ENCODE results near the gene NTN1. TPM values are rescaled to one million over a fixed set of nuclear protein-coding genes. Genes with fewer than 3 reads are reported as not detected.
"Not testable (repeated sequence)": the region's sequence is repeated elsewhere in the genome, so short reads cannot be mapped to it uniquely, and the experiment has no call there.

The NTN1 gene
- total RNA-seq, 1 experiment from 2014 or later = 14.5 TPM

DNA sequence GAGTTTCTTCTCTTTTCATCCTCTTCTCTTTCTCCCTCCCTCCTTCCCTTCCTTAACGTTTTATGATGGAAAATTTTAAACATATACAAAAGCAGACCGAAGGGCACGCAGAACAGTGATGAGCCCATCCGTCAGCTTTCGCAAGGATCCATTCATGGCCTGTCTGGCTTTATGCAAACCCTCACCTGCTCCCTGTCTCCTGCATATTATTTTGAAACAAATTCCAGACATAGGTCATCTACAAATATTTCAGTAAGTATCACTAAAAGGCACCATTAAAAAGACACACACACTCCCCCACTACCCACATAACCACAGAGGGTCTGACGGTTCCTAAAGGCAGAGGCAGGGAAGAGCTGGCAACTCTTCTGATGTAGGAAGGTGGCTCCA, 235.0 kb downstream of the NTN1 start:
- in situ Hi-C loops (cut with HindIII; ENCODE audit: low pct_unique_long_range_greater_than_20kb, low sequenced_read_pairs) = no loop called here
- intact Hi-C loops (cut with micrococcal nuclease; ENCODE audit: unreplicated experiment) = no loop called here
- Histone ChIP-seq H3K4me3 (ENCODE audit: low read depth in 2 of 2, low read length in 2 of 2) (no peak overlapping the region), H3K9me3 (ENCODE audit: control insufficient read depth, insufficient read depth, low read depth, low read length) (no peaks in the 10 kb centered on the region), H3K27me3 (ENCODE audit: control insufficient read depth, insufficient read depth, low read length) (no peaks in the 10 kb centered on the region), H3K4me1 (ENCODE audit: control insufficient read depth, insufficient read depth, low read length) (peaks cover 26% of the 10 kb centered on the region), H3K36me3 (ENCODE audit: control insufficient read depth, insufficient read depth, low read length) (no peaks in the 10 kb centered on the region), H3K27ac (ENCODE audit: low read length) (peak overlapping the region; percentile 65)
- ChIA-PET POLR2A (no interaction called here), CTCF (no interaction called here)
- ATAC-seq (no peak; the same call in 1 of the 2 replicates), DNase-seq (ENCODE audit: low read depth, low spot score) (no peak)
- TF ChIP-seq, protein P1, sequence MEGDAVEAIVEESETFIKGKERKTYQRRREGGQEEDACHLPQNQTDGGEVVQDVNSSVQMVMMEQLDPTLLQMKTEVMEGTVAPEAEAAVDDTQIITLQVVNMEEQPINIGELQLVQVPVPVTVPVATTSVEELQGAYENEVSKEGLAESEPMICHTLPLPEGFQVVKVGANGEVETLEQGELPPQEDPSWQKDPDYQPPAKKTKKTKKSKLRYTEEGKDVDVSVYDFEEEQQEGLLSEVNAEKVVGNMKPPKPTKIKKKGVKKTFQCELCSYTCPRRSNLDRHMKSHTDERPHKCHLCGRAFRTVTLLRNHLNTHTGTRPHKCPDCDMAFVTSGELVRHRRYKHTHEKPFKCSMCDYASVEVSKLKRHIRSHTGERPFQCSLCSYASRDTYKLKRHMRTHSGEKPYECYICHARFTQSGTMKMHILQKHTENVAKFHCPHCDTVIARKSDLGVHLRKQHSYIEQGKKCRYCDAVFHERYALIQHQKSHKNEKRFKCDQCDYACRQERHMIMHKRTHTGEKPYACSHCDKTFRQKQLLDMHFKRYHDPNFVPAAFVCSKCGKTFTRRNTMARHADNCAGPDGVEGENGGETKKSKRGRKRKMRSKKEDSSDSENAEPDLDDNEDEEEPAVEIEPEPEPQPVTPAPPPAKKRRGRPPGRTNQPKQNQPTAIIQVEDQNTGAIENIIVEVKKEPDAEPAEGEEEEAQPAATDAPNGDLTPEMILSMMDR (IDR thresholded peaks at IDR 0.05) = no peak
- TF ChIP-seq, protein P2, sequence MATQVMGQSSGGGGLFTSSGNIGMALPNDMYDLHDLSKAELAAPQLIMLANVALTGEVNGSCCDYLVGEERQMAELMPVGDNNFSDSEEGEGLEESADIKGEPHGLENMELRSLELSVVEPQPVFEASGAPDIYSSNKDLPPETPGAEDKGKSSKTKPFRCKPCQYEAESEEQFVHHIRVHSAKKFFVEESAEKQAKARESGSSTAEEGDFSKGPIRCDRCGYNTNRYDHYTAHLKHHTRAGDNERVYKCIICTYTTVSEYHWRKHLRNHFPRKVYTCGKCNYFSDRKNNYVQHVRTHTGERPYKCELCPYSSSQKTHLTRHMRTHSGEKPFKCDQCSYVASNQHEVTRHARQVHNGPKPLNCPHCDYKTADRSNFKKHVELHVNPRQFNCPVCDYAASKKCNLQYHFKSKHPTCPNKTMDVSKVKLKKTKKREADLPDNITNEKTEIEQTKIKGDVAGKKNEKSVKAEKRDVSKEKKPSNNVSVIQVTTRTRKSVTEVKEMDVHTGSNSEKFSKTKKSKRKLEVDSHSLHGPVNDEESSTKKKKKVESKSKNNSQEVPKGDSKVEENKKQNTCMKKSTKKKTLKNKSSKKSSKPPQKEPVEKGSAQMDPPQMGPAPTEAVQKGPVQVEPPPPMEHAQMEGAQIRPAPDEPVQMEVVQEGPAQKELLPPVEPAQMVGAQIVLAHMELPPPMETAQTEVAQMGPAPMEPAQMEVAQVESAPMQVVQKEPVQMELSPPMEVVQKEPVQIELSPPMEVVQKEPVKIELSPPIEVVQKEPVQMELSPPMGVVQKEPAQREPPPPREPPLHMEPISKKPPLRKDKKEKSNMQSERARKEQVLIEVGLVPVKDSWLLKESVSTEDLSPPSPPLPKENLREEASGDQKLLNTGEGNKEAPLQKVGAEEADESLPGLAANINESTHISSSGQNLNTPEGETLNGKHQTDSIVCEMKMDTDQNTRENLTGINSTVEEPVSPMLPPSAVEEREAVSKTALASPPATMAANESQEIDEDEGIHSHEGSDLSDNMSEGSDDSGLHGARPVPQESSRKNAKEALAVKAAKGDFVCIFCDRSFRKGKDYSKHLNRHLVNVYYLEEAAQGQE (IDR thresholded peaks at IDR 0.05; ENCODE audit: insufficient read depth in 1 of 2, low read depth in 2 of 2, low read length in 1 of 2) = no peak
- TF ChIP-seq TCF7L2 (IDR thresholded peaks at IDR 0.05; ENCODE audit: low read depth, low read length) = no peak
- TF ChIP-seq SIN3A (IDR thresholded peaks at IDR 0.05; ENCODE audit: borderline replicate concordance, insufficient read depth, low read depth, low read length) = no peak
- no peak for TF ChIP-seq POLR2AphosphoS5 (IDR thresholded peaks at IDR 0.05; ENCODE audit: low read depth, low read length)
- no TSS peak for BruUV-seq (replicated peaks)

DNA sequence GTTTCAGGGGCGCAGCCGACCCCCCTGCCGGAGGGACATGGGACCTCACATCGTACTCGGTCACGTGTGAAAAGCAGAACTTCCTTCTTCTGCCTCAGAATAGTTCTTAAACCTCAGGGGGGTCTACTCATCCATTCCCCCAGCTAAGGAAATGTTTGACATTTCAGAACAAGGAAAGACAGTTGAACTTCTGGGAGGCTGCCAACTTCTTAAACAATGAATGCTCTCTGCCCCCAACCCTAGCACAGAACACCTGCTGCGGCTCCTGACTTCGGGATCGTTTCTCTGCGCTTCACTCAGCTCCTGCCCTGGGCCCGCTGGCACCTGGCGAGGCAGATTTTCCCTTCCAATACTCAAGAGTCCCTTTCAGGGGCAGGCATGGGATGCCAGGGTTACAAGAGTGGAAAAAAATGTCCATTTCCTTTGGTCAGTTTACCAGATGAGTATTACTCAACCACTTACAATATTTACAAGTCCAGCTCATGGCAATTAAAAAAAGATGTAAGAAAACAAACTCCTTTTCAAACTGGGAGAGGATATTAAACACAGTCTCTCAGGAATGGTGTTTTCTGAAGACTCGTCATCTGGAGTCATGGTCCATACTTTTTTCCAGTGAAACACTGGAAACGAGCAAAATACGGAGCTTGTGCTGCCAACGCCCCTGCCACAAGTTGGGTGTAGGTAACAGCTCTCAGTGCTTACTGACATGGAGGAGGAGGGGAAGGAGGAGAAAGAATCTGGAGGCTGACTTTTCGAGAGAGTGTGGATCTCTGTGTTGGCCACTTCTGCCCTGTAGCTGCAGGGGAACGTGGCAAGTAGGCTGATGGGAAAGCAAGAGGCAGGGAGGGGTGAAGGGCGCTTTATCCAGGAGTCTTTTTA, 235.7 kb downstream of the NTN1 start:
- peak; percentile 77 for ATAC-seq
- Histone ChIP-seq H3K36me3 (ENCODE audit: control insufficient read depth, insufficient read depth, low read length) (no peaks in the 10 kb centered on the region), H3K27ac (ENCODE audit: low read length) (peak overlapping the region; percentile 65; the same call in 1 of the 2 replicates), H3K9me3 (ENCODE audit: control insufficient read depth, insufficient read depth, low read depth, low read length) (no peaks in the 10 kb centered on the region), H3K4me3 (ENCODE audit: low read depth in 2 of 2, low read length in 2 of 2) (no peak overlapping the region), H3K4me1 (ENCODE audit: control insufficient read depth, insufficient read depth, low read length) (peaks cover 26% of the 10 kb centered on the region), H3K27me3 (ENCODE audit: control insufficient read depth, insufficient read depth, low read length) (no peaks in the 10 kb centered on the region)
- BruUV-seq (replicated peaks) = no TSS peak
- DNase-seq (ENCODE audit: low read depth, low spot score) = peak; percentile 47
- intact Hi-C loops (cut with micrococcal nuclease; ENCODE audit: unreplicated experiment) = no loop called here
- ChIA-PET CTCF (no interaction called here), POLR2A (no interaction called here)
- in situ Hi-C loops (cut with HindIII; ENCODE audit: low pct_unique_long_range_greater_than_20kb, low sequenced_read_pairs) = no loop called here
- TF ChIP-seq, protein P2 (IDR thresholded peaks at IDR 0.05; ENCODE audit: insufficient read depth in 1 of 2, low read depth in 2 of 2, low read length in 1 of 2) = no peak
- TF ChIP-seq SIN3A (IDR thresholded peaks at IDR 0.05; ENCODE audit: borderline replicate concordance, insufficient read depth, low read depth, low read length) (no peak), POLR2AphosphoS5 (IDR thresholded peaks at IDR 0.05; ENCODE audit: low read depth, low read length) (no peak), TCF7L2 (IDR thresholded peaks at IDR 0.05; ENCODE audit: low read depth, low read length) (no peak)
- TF ChIP-seq, protein P1 (IDR thresholded peaks at IDR 0.05) = no peak

DNA sequence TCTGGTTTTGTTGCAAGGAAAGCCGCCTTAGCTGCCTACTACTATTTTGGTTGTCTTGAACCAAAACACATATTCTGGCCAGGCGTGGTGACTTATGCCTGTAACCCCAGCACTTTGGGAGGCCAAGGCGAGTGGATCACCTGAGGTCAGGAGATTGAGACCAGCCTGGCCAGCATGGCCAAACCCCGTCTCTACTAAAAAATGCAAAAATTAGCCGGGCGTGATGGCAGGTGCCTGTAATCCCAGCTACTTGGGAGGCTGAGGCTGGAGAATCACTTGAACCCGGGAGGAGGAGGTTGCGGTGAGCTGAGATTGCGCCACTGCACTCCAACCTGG, 236.3 kb downstream of the NTN1 start:
- H3K9me3 ChIP-seq (ENCODE audit: control insufficient read depth, insufficient read depth, low read depth, low read length); BruUV-seq (replicated peaks); CTCF ChIA-PET; POLR2A ChIA-PET; in situ Hi-C loops (cut with HindIII; ENCODE audit: low pct_unique_long_range_greater_than_20kb, low sequenced_read_pairs); DNase-seq (ENCODE audit: low read depth, low spot score); ATAC-seq; H3K4me3 ChIP-seq (ENCODE audit: low read depth in 2 of 2, low read length in 2 of 2); H3K27me3 ChIP-seq (ENCODE audit: control insufficient read depth, insufficient read depth, low read length); intact Hi-C loops (cut with micrococcal nuclease; ENCODE audit: unreplicated experiment); H3K36me3 ChIP-seq (ENCODE audit: control insufficient read depth, insufficient read depth, low read length): not testable (repeated sequence)
- Histone ChIP-seq H3K27ac (ENCODE audit: low read length) (peak overlapping the region; percentile 54; the same call in 1 of the 2 replicates), H3K4me1 (ENCODE audit: control insufficient read depth, insufficient read depth, low read length) (peaks cover 26% of the 10 kb centered on the region)
